HG03575 (cell line): ENCODE results near the gene CASS4.

ENCODE experiments used
- ATAC-seq: cut with Tn5 transposase; IDR thresholded peaks from one replicate; pipeline ENCODE4 v1.9.1; 2021; ENCODE audit not compliant: unreplicated experiment, insufficient number of reproducible peaks, low FRiP score; ENCODE audit errors: extremely low read depth

Gene CASS4

DNA sequence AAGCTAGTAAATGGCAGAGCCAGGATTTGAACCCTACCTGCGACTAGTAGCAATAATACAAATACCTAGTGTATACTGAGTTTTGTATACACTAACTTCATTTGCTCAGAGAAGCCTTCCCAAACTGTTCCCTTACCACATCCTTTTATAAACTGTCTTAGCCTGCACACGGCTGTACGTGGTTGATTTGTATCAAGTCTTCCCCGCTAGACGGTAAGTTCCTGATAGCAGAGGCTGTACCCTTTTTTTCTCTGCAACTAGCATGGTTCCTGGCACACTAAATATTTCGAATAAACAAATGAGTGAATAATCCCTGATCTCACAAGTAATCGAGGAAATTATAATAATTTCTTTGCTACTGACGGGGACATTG is 57.0 kb downstream of the CASS4 start:
- ATAC-seq, result no peak

DNA sequence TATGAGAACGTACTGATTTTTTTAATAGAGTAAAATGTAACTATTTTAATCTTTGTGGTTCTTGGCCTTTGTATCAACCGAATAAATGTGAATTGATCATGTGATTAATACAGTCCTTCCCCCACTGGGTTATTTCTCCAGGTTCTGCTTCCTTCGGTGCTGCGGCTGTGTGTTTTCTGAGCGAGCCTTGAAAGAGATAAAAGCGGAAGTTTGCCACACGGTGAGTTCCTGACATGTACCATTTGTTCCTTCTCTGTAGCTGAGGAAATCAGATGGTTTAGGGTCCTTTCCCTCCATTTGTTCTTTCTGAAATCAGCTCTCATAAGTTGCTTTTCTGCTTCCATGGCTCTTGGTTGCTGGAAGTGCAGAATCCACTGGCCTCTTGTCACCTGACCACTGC is 71.9 kb downstream of the CASS4 start:
- ATAC-seq, result no peak

DNA sequence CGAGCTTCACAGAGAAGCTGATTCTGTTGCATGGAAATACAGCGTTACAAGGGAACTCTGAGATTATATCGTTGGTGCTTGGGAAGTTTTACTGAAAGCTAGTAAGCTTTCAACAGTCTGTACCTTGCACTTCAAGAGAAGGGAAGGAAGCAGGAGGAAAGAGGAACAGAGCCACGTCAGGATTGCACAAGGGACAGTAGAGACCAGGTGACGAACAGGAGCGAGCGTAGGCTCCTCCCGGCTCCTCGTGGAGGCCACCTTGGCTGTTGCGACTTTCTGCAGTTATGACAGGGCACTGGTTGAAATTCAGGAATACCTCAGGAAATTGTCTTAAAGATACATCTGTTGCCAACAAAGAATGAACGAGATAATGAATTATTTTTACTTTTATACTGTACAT is 75.2 kb downstream of the CASS4 start:
- no peak for ATAC-seq

DNA sequence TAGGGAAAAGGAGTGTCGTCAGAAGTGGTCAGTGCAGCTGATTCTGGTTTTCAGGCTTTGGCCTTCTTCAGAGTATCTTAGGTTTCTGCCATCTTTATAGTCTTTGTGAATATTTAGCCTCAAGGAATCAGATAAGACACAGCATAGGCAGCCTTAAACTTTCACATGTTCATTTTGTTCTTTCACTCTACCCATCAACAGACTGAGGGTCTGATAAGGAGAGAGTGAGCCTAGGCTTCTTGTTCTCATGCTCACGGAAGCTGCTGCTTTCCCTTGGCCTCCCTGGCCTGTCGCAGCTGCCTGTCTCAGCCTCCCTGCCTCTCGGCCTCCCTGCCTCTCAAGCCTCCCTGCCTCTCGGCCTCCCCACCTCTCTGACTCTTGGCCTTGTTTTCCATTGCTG is 76.5 kb downstream of the CASS4 start:
- no peak for ATAC-seq

DNA sequence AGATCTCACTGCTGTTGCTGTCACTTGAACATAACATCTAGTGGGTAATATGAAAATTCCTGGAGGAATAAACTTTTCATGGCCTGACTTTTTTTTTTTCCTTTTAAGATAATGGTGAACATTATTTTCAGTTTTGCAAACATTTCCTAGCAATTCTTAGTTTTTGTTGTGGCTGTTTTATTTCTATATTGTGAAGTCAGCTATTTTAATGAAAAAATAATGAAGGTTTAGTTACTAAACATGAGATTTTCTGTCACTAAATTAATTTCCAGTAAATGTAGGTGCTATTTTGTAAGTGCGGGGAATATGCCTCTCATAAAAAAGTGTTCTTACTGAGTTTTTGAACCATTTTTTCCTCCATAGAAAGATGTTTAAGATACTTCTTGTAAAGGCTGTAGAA is 89.1 kb downstream of the CASS4 start:
- ATAC-seq, result no peak

DNA sequence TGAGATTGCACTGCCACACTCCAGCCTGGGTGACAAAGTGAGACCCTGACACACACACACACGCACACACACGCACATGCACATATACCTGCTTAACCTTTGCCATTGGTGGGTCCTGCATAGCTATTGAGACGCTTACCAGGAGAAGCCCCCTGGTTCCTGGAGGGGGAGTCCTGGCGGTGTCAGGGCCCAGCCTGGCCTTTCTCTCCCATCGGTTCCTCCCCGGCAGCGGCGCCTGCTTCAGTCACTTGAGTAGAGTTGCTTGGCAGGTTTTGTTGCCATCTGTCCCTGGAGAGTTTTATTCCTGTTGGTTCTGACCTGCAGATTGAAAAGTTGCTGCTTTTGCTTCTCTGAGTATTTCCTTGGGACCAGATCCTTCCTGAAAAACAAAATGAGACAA is 91.9 kb downstream of the CASS4 start:
- ATAC-seq, result no peak

DNA sequence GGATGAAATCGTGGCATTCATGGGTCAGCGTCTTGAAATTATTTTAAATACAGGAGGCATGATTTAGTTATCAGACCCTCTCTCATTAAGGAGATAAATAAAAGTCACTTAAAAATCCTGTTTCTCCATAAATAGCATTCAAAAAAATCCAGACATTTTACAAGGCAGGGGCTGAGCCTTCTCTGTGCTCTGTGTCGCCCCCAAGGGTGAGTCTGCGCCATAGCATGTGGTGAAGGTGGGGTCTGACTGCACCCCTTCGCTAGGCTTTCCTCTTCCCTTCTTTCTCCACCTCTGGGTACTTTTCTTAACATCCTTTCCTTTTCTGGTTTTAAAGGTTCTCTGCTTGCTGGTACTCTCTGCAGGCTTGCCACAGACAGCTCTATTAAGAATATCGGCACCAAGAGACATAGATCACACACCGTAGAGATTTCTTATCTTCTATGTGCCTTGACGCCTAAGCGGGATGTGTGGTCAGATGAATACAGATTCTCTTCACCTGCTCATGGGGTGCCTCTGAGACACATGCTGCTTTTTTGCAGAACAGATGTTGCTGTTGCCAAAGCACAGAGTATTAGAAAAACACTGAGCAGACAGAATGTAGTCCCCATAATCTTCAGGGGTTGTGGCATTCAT is 92.4 kb downstream of the CASS4 start:
- no peak for ATAC-seq

DNA sequence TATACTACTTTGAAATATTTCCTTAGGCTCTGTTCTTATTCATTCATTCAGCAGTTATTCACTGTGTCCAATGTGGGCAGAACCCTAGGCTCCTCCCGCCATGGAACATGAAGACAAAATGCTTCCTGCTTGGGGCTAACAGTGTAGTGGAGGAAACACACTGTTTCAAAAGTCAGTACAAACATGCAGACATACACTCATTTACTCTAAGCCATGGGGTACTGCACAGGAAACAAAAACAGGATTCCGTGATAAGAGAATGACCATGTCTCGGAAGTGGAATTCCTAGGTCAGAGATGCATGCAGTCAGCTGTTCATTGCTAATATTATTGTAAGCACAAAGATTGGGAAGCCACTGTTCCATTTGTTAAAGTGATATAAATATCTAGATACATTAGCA is 94.0 kb downstream of the CASS4 start:
- no peak for ATAC-seq
